ENCODE data around the gene SETD6.

- TF ChIP-seq, protein P1, sequence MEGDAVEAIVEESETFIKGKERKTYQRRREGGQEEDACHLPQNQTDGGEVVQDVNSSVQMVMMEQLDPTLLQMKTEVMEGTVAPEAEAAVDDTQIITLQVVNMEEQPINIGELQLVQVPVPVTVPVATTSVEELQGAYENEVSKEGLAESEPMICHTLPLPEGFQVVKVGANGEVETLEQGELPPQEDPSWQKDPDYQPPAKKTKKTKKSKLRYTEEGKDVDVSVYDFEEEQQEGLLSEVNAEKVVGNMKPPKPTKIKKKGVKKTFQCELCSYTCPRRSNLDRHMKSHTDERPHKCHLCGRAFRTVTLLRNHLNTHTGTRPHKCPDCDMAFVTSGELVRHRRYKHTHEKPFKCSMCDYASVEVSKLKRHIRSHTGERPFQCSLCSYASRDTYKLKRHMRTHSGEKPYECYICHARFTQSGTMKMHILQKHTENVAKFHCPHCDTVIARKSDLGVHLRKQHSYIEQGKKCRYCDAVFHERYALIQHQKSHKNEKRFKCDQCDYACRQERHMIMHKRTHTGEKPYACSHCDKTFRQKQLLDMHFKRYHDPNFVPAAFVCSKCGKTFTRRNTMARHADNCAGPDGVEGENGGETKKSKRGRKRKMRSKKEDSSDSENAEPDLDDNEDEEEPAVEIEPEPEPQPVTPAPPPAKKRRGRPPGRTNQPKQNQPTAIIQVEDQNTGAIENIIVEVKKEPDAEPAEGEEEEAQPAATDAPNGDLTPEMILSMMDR (IDR thresholded peaks at IDR 0.05) = no peak
- no peak for TF ChIP-seq EP300 (IDR thresholded peaks at IDR 0.05)
These were observed 19.8 kb downstream of the SETD6 start for GRCh38 chr16:58535100-58535499.

All from esophagus muscularis mucosa (tissue), 3 donors.